ENCODE measurements around the gene LCE2D.

LCE2D gene

DNA sequence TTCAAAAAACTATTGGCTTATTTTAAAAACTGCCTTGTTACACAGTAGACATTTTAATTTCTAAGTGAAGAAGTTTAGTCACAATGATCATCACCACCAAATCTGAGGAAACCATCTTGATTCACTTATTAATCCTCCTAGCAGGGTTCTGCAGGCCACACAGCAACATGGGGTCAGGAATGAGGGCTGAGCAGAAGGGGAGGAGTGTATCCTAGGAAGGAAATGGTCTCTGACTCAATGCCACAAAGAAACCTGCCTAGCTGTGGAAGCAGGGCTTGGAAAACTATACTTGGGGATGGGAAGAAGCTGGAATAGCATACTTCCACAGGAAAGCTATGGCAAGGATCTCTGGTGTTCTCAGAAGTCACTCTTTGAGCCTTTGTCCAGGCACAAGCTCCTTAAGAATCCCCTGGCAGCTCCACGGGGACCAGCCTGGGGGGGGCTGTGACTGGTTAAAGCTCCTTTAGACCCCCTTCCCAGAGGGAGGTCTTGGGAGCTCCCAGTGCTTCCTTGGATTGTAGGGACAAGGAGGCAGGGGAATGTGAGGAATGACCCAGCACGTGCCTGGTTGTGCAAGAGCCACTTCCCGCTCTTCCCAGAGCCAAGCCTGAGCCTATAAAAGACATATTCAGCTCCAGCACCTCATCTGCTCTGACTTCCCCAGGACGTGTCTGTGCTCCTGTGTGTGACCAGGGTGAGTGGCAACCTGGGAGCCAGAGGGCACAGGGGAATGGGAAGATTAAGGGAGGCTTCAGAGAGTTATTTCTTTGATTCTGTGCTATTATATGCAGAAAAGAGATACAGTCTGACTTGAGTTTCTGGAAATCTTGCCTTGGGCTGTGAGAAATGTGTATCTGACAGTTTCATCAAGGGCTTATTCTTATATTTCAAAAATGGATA is 34.8 kb downstream of the LCE2D start, which contains the start of gene LCE2A:
Gene LCE2A, plus strand, starts transcription at position 645 of the 900 bp plus-strand sequence. CDS start 557 bp downstream, outside the sequence.
- no peak for DNase-seq (ENCODE audit: low spot score)

- DNase-seq (ENCODE audit: low spot score): no peak
These were observed 36.6 kb downstream of the LCE2D start for GRCh38 chr1:152699746-152700145.

DNA sequence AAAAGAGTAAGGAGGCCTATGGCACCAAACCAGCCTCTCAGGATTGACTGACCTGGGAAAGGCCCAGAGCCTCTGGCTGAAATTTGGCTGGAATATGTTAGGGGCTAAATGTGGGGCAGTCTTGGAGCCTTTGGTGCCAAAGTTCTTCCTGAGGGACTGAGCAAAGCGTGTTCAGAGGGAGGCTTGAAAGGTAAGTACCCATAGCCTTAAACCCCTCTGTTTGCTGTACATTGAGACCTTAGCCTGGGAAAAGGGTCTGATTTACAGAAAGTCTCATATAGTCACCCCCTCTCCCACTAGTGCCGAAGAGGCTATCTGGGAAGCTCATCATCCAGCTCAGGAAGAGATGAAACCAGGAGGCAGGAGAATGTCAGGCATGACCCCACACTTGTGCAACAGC is 44.7 kb downstream of the LCE2D start, which contains the start of gene LCE4A:
Gene LCE4A, plus strand, starts transcription at position 301 of the 400 bp plus-strand sequence. CDS start 916 bp downstream, outside the sequence.
- DNase-seq (ENCODE audit: low spot score): no peak

All from hematopoietic multipotent progenitor cell treated with erythropoietin and hydrocortisone succinate and interleukin-3 and kit ligand, for 17 days (in vitro differentiated cells).